NB4 (cell line): ENCODE measurements around the gene PHOX2A.

Experiments
- DNase-seq: peaks from one replicate; pipeline ENCODE4 v3.0.0; 2010; ENCODE audit warnings: low read depth
- H3K4me3 ChIP-seq: one replicate; pipeline ENCODE4 v1.5.1; 2011; ENCODE audit warnings: mild to moderate bottlenecking, low read depth, low read length, moderate library complexity
- MYC ChIP-seq: IDR thresholded peaks from 2 replicates; pipeline ENCODE4 v1.6.1; 2011; ENCODE audit warnings: low read depth, low read length
- POLR2A ChIP-seq: IDR thresholded peaks from 2 replicates; pipeline ENCODE4 v1.6.1; 2011; ENCODE audit warnings: mild to moderate bottlenecking; ENCODE audit not compliant: insufficient read length; ENCODE audit errors: extremely low read depth
- TF ChIP-seq, protein P1 (sequence below): IDR thresholded peaks from one replicate; pipeline ENCODE4 v1.5.1; 2012; ENCODE audit warnings: low read depth, low read length
- TF ChIP-seq, protein P2 (sequence below): IDR thresholded peaks from 2 replicates; pipeline ENCODE4 v1.6.1; 2011; ENCODE audit warnings: low read depth, low read length

Gene PHOX2A

DNA sequence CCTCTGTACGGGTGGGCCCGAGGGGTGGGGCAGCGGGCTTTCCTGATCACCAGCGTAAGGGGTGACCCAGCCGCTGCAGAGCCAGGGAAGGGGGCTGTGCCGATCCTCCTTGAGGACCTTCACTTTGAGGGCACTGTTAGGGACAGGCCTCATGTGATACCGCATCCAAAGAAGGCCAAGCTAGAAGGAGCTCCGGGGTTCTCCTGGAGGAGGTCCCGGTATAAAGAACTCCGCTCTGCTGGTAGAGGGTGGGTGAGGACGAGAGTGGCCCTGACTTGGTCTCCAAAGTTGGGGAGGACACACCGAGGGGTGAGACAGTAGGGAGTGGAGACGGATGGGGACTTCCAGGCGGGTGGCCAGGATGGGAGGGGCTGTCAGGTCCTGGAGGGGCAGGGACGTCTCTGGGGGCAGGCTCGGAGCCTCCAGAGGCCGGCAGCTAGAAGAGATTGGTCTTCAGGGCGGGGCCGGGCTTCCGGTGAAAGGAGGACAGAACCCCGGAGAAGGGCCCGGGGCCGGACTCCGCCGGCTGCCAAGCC lies 4.6 kb downstream of the PHOX2A start:
- no peak overlapping the region for H3K4me3 ChIP-seq
- peak; percentile 59 for DNase-seq
- TF ChIP-seq, protein P1, sequence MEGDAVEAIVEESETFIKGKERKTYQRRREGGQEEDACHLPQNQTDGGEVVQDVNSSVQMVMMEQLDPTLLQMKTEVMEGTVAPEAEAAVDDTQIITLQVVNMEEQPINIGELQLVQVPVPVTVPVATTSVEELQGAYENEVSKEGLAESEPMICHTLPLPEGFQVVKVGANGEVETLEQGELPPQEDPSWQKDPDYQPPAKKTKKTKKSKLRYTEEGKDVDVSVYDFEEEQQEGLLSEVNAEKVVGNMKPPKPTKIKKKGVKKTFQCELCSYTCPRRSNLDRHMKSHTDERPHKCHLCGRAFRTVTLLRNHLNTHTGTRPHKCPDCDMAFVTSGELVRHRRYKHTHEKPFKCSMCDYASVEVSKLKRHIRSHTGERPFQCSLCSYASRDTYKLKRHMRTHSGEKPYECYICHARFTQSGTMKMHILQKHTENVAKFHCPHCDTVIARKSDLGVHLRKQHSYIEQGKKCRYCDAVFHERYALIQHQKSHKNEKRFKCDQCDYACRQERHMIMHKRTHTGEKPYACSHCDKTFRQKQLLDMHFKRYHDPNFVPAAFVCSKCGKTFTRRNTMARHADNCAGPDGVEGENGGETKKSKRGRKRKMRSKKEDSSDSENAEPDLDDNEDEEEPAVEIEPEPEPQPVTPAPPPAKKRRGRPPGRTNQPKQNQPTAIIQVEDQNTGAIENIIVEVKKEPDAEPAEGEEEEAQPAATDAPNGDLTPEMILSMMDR, result no peak
- peak; percentile 19 for TF ChIP-seq POLR2A

DNA sequence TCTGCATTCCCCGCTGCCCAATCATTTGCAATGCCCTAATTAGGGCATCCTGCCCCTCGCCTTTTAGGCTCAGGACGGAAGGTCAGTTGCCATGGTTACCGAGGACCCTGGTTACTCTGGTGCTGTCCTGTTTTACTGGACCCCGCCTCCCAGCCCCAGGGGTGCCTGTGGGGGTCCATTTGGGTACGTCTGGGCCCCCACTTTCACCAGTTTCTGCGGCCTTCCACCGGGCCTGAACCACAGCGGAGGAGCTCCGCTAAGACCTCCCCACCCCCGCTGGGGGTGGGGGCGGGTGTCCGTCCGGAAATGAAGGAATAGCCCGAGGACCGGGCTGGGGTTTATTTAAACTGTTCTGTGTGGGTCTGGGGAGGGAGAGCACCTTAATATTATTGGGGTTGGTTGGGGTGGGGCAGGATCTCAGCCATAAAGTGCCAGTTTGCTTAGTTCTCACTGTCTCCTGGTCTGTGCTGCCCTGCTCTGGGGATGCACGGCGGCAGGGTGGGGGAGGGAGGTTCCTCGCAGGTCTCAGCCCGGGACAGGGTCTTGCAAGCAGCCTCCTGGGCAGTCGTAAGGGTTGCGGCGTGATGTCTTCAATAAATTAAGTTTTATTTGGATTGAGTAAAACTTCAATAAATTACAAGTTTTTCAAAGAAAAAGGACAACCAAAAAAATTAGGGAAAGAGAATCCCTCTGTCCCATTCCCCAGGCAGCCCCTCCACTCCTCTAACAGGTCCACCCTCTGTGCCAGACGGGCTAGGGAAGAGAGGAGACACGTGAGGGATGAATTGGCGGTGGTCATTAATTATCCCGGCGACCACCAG lies 5.3 kb downstream of the PHOX2A start:
- no peak for DNase-seq
- TF ChIP-seq, protein P1, result no peak
- no peak for TF ChIP-seq POLR2A
- no peak for TF ChIP-seq MYC
- TF ChIP-seq, protein P2, sequence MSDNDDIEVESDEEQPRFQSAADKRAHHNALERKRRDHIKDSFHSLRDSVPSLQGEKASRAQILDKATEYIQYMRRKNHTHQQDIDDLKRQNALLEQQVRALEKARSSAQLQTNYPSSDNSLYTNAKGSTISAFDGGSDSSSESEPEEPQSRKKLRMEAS, result no peak
- no peak overlapping the region for H3K4me3 ChIP-seq

DNA sequence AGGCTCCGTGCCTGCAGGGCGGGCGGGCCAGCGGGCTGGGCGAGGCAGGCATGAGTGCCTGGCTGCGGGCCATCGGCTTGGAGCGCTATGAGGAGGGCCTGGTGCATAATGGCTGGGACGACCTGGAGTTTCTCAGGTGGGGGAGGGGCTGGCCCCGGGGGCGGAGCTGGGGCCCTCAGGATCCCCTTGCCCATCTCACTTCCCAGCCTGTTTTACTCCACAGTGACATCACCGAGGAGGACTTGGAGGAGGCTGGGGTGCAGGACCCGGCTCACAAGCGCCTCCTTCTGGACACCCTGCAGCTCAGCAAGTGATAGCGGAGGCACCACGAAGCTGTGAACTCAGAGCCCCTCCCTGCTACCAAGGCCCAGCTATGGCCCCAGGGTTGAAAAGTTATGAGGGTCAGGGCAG lies 5.9 kb downstream of the PHOX2A start:
- H3K4me3 ChIP-seq, result no peak overlapping the region

DNA sequence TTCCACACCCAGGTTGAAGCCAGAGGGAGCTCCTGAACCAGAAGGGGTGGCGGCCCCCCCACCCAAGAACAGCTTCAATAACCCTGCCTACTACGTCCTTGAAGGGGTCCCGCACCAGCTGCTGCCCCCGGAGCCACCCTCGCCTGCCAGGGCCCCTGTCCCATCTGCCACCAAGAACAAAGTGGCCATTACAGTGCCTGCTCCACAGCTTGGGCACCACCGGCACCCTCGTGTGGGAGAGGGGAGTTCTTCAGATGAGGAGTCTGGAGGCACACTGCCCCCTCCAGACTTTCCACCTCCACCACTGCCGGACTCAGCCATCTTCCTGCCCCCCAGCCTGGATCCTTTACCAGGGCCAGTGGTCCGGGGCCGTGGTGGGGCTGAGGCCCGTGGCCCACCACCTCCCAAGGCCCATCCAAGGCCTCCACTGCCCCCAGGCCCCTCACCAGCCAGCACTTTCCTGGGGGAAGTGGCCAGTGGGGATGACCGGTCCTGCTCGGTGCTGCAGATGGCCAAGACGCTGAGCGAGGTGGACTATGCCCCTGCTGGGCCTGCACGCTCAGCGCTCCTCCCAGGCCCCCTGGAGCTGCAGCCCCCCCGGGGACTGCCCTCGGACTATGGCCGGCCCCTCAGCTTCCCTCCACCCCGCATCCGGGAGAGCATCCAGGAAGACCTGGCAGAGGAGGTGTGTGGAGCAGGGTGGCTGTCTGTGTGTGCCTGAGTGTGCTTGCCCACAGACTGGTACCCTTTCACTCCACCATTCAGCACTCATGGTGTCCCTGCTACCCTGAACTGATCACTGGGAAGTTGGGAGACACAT lies 6.7 kb downstream of the PHOX2A start:
- no peak overlapping the region for H3K4me3 ChIP-seq
- no peak for DNase-seq
- TF ChIP-seq, protein P1, result no peak
- TF ChIP-seq, protein P2, result no peak
- TF ChIP-seq POLR2A, result no peak
- no peak for TF ChIP-seq MYC

More for the DNA sequence above, 5.9 kb downstream of the PHOX2A start:
- peak; percentile 75 for DNase-seq
- TF ChIP-seq, protein P1, result peak; percentile 89
- TF ChIP-seq POLR2A (no peak), MYC (no peak)
- TF ChIP-seq, protein P2, result no peak

DNA sequence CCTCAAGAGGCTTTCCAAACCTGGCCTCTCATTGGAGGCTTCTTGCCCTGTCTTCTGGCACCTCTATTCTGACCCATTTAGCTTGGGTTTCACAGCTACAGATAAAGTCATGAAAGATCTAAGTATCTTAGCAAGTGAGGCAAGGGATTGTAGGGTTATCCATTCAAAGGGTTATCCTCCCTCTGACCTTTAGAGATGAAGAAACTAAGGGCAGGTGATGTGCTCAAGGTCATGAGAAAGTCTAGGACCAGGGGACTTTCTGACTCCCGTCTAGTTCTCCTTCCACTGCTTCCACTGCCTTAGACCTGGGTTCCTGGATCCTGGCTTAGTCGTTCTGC lies 7.2 kb downstream of the PHOX2A start:
- DNase-seq, result no peak
- H3K4me3 ChIP-seq, result no peak overlapping the region
- TF ChIP-seq, protein P1, result no peak
- TF ChIP-seq POLR2A (no peak), MYC (no peak)
- TF ChIP-seq, protein P2, result no peak
